T-helper 2 cell treated with Interferon-gamma antibody and Interleukin-4, amounts not matched to agents 100 ng/mL and 5 ng/mL, for 36 hours (primary cell): ENCODE results near the gene AHCY. TPM values are rescaled to one million over a fixed set of nuclear protein-coding genes. Genes with fewer than 3 reads are reported as not detected.

ENCODE experiments used
- intact Hi-C: fragments of 100-400 bp; cut with micrococcal nuclease; formaldehyde crosslinking; loops from one replicate; pipeline ENCODE4 v1.15.1; 2023
- total RNA-seq: library from RNA; stranded (reverse); gene quantifications from 2 replicates; pipeline ENCODE4 v1.2.3, GENCODE V29; 2022

Gene AHCY
- total RNA-seq, 1 donor from 2014 or later = 76.9 TPM

- intact Hi-C loops = no loop called here
Observed at GRCh38 chr20:34324541-34324940, 21.4 kb upstream of the AHCY start.

- intact Hi-C loops = no loop called here
Observed at GRCh38 chr20:34322267-34323105, 19.3 kb upstream of the AHCY start.

- intact Hi-C loops = no loop called here
Observed at GRCh38 chr20:34320861-34321260, 17.7 kb upstream of the AHCY start.

GRCh38 chr20:34318609-34319443 lies 15.7 kb upstream of the AHCY start:
- intact Hi-C loops = no loop called here

GRCh38 chr20:34316196-34316814 lies 13.2 kb upstream of the AHCY start:
- intact Hi-C loops = no loop called here

GRCh38 chr20:34315236-34315635 lies 12.1 kb upstream of the AHCY start:
- intact Hi-C loops = no loop called here

- intact Hi-C loops = loop anchor here (1.0 to 2.0 kb wide), 4 partner anchors 164 to 456 kb away; partner anchors contain the start of gene DYNLRB1
Observed at GRCh38 chr20:34312544-34313217, 9.5 kb upstream of the AHCY start.

- intact Hi-C loops = loop anchor here (1.0 to 2.0 kb wide), 4 partner anchors 165 to 457 kb away; partner anchors contain the start of gene DYNLRB1
Observed at GRCh38 chr20:34312024-34312460, 8.9 kb upstream of the AHCY start.

GRCh38 chr20:34311118-34312023 lies 8.2 kb upstream of the AHCY start:
- intact Hi-C loops = loop anchor here (1.0 to 2.0 kb wide), 4 partner anchors 165 to 457 kb away; partner anchors contain the start of gene DYNLRB1

GRCh38 chr20:34310481-34311117 lies 7.4 kb upstream of the AHCY start:
- intact Hi-C loops = no loop called here

GRCh38 chr20:34309691-34310090 lies 6.5 kb upstream of the AHCY start:
- intact Hi-C loops = no loop called here

GRCh38 chr20:34305333-34306230 lies 2.4 kb upstream of the AHCY start:
- intact Hi-C loops = no loop called here

- intact Hi-C loops = loop anchor here (2.0 to 5.0 kb wide), 3 partner anchors 310 to 1470 kb away; partner anchors contain the start of genes PHF20 and RALY
Observed at GRCh38 chr20:34302312-34302722, 838 bp downstream of the AHCY start.

GRCh38 chr20:34301587-34302311 lies 1.4 kb downstream of the AHCY start:
- intact Hi-C loops = loop anchor here (2.0 to 5.0 kb wide), 3 partner anchors 309 to 1471 kb away; partner anchors contain the start of genes PHF20 and RALY

GRCh38 chr20:34300809-34301586 lies 2.2 kb downstream of the AHCY start:
- intact Hi-C loops = loop anchor here (5.0 kb wide), 1 partner anchor 1471 kb away; the partner anchor contains the start of gene PHF20

GRCh38 chr20:34300256-34300806 lies 2.8 kb downstream of the AHCY start:
- intact Hi-C loops = loop anchor here (5.0 kb wide), 1 partner anchor 1472 kb away; the partner anchor contains the start of gene PHF20
